Trophoblast cell (in vitro differentiated cells and primary cell): ENCODE measurements around the gene TEX52.

ENCODE experiments used
- DNase-seq, 2 donors: peaks; one replicate each; pipeline ENCODE4 v3.0.0-alpha.2; 2016
- H2AFZ ChIP-seq: 2 replicates; pipeline ENCODE4 v1.6.1; 2013; ENCODE audit warnings: low read length, moderate library complexity, mild to moderate bottlenecking; ENCODE audit not compliant: insufficient read depth, poor library complexity
- H2AK5ac ChIP-seq: 2 replicates; pipeline ENCODE4 v1.6.1; 2013; ENCODE audit warnings: mild to moderate bottlenecking, low read length
- H2BK120ac ChIP-seq: 2 replicates; pipeline ENCODE4 v1.6.1; 2013; ENCODE audit warnings: low read length, mild to moderate bottlenecking, moderate library complexity; ENCODE audit not compliant: insufficient read depth, poor library complexity
- H2BK12ac ChIP-seq: 2 replicates; pipeline ENCODE4 v1.6.1; 2013; ENCODE audit warnings: mild to moderate bottlenecking, low read length, moderate library complexity
- H2BK5ac ChIP-seq: 2 replicates; pipeline ENCODE4 v1.6.1; 2013; ENCODE audit warnings: low read length, low read depth, moderate library complexity, mild to moderate bottlenecking; ENCODE audit not compliant: poor library complexity
- H3K14ac ChIP-seq: 2 replicates; pipeline ENCODE4 v1.6.1; 2013; ENCODE audit warnings: mild to moderate bottlenecking, low read length
- H3K18ac ChIP-seq: 2 replicates; pipeline ENCODE4 v1.6.1; 2013; ENCODE audit warnings: mild to moderate bottlenecking, low read length
- H3K23ac ChIP-seq: 2 replicates; pipeline ENCODE4 v1.6.1; 2013; ENCODE audit warnings: low read length
- H3K27ac ChIP-seq: 2 replicates; pipeline ENCODE4 v1.5.1; 2013; ENCODE audit warnings: low read depth, mild to moderate bottlenecking, inconsistent platforms, low read length, moderate library complexity
- H3K27me3 ChIP-seq: 2 replicates; pipeline ENCODE4 v1.6.1; 2013; ENCODE audit warnings: inconsistent platforms, mild to moderate bottlenecking, low read length, moderate library complexity; ENCODE audit not compliant: insufficient read depth
- H3K36me3 ChIP-seq, 2 experiments: 1 replicate in 1 of 2; 2 replicates in 1 of 2; pipeline ENCODE4 v1.6.1; 2013; ENCODE audit warnings: low read length in 2 of 2, mild to moderate bottlenecking in 2 of 2, moderate library complexity in 1 of 2; ENCODE audit not compliant: insufficient read depth in 2 of 2, control insufficient read depth in 1 of 2
- H3K4ac ChIP-seq: 2 replicates; pipeline ENCODE4 v1.6.1; 2013; ENCODE audit warnings: low read depth, mild to moderate bottlenecking, low read length, moderate library complexity
- H3K4me1 ChIP-seq, 2 experiments: 1 replicate in 1 of 2; 2 replicates in 1 of 2; pipeline ENCODE4 v1.6.1; 2013; ENCODE audit warnings: low read length in 2 of 2, mild to moderate bottlenecking in 2 of 2, moderate library complexity in 1 of 2; ENCODE audit not compliant: insufficient read depth in 2 of 2, control insufficient read depth in 1 of 2
- H3K4me2 ChIP-seq: 2 replicates; pipeline ENCODE4 v1.6.1; 2013; ENCODE audit warnings: inconsistent platforms, mild to moderate bottlenecking, low read length, moderate library complexity
- H3K4me3 ChIP-seq: 2 replicates; pipeline ENCODE4 v1.5.1; 2013; ENCODE audit warnings: mild to moderate bottlenecking, low read depth, low read length, inconsistent platforms
- H3K79me1 ChIP-seq: one replicate; pipeline ENCODE4 v1.6.1; 2013; ENCODE audit warnings: low read length
- H3K79me2 ChIP-seq: 2 replicates; pipeline ENCODE4 v1.6.1; 2013; ENCODE audit warnings: low read length, mild to moderate bottlenecking; ENCODE audit not compliant: control insufficient read depth, insufficient read depth, poor library complexity
- H3K9ac ChIP-seq: 2 replicates; pipeline ENCODE4 v1.6.1; 2013; ENCODE audit warnings: mild to moderate bottlenecking, low read length
- H3K9me3 ChIP-seq: 2 replicates; pipeline ENCODE4 v1.6.1; 2013; ENCODE audit warnings: low read depth, mild to moderate bottlenecking, control low read depth, inconsistent platforms, low read length; ENCODE audit not compliant: insufficient read depth
- H4K12ac ChIP-seq: 2 replicates; pipeline ENCODE4 v1.6.1; 2013; ENCODE audit warnings: low read depth, mild to moderate bottlenecking, low read length, moderate library complexity
- H4K8ac ChIP-seq: 2 replicates; pipeline ENCODE4 v1.6.1; 2013; ENCODE audit warnings: low read depth, mild to moderate bottlenecking, low read length, moderate library complexity
- H4K91ac ChIP-seq: one replicate; pipeline ENCODE4 v1.6.1; 2013; ENCODE audit warnings: low read depth, mild to moderate bottlenecking, low read length, moderate library complexity
- WGBS: extraction: QIAGEN DNeasy Blood & Tissue Kit; methylation state at CpG from one replicate; pipeline ENCODE4 v1.1.7; 2013; ENCODE audit warnings: missing lambda C conversion rate; ENCODE audit not compliant: insufficient read length, insufficient coverage; ENCODE audit errors: extremely low coverage; 5-methylcytosine and 5-hydroxymethylcytosine counted together

Gene TEX52

DNA sequence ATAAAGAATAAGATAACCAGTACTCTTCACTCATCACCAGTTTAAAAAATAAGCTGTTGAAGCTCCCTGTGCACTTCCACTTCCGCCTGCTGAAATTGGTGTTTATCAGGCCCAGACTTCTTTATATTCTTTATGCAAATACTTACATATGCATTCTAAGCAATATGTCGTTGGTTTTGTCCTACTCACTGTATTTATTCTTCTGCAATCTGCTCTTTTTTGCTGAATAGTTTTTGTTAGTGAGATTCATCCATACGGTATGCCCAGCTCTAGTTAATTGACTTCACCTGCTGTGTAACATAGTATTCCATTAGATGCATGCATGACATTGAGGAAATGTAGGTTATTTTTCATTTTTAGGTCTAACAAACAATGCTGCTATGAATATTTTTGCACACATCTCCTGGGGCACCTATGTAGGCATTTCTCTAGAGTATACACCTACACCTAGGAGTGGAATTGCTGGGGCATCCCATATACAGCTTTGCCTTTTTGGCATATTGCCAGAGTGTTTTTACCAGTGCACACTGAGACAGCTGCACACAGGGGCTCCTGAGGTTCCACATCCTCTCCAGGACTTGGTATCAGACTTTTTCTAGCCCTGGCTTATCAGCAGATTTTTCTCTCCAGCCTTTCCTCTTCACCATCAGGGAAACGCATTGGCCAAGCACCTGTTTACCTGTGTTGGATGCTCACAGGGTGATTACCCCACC is 21.0 kb downstream of the TEX52 start:
- Histone ChIP-seq H2BK12ac (no peak overlapping the region), H4K8ac (no peak overlapping the region), H3K79me2 (no peaks in the 10 kb centered on the region), H3K18ac (no peak overlapping the region), H3K4me2 (no peak overlapping the region), H4K12ac (no peak overlapping the region), H3K9me3 (no peaks in the 10 kb centered on the region), H2AK5ac (no peak overlapping the region), H2BK5ac (no peak overlapping the region), H3K4me3 (no peak overlapping the region), H4K91ac (no peak overlapping the region), H3K36me3 (peaks cover 2% of the 10 kb centered on the region in 2 experiments), H3K9ac (no peak overlapping the region), H3K4ac (no peak overlapping the region), H3K79me1 (no peaks in the 10 kb centered on the region), H2BK120ac (no peak overlapping the region), H2AFZ (no peak overlapping the region), H3K27ac (no peak overlapping the region), H3K4me1 (no peaks in the 10 kb centered on the region), H3K27me3 (no peaks in the 10 kb centered on the region), H3K23ac (no peak overlapping the region), H3K14ac (no peak overlapping the region)
- DNase-seq = no peak
- no CpG with 5 or more reads among the region's 4 CpGs for WGBS

DNA sequence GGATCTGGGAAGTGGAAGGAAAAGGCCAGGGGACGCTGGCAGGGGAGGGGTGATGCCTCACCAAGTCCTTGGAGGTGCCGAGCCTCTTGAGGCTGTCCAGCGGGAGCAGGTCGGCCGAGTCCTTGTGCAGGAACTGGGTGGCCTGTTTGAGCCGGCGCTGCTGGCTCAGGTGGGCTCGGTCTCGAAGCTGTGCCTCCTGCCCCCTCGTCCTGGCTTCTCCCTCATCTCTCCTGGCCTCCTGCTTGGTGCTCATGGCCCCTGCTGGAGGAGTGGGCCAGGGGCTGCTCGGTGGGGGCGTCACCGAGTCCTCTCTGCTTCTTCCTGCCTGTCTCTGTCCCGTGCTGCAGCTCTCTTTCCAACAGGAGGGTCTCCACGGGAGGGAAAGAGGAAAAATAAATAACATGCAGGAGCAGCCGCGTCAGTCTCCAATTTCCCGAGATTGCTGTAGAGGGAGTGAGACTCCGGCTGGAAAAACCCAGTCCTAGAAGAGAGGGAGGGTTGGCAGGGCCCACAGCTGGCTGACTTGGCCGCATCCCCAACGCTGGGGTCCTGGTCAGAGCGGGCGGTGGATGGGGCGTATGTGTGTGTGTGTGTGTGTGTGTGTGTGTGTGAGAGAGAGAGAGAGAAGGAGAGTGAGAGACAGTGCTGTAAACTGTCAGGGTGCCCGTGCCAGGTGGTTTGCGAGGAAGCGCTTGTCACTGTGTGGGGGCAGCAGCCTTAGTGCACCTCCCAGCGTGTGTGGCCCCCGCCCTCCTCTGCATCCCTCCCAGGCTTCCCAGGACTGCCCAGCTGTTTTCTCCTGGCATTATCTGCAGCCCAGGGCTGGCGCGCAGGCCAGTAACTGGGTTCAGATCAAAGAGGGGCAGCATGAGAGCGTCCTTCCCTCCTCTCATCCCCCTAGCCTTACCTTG is 22.0 kb downstream of the TEX52 start, which contains the start of gene NRIP2:
Gene NRIP2, minus strand, starts transcription at position 455 of the 911 bp plus-strand sequence. Its CDS starts 52 bp downstream, at position 403.
- Histone ChIP-seq H2BK120ac (no peak within 1 kb of the TSS), H4K91ac (no peak within 1 kb of the TSS), H3K14ac (no peak within 1 kb of the TSS), H3K27ac (no peak within 1 kb of the TSS), H3K4me3 (no peak within 1 kb of the TSS), H4K8ac (no peak within 1 kb of the TSS), H3K4me2 (no peak within 1 kb of the TSS), H3K4me1 (no peaks in the 10 kb centered on the region), H3K9ac (no peak within 1 kb of the TSS), H3K9me3 (no peaks in the 10 kb centered on the region), H2BK5ac (no peak within 1 kb of the TSS), H3K79me1 (no peaks in the 10 kb centered on the region), H3K79me2 (no peaks in the 10 kb centered on the region), H4K12ac (no peak within 1 kb of the TSS), H2BK12ac (no peak within 1 kb of the TSS), H2AFZ (no peak within 1 kb of the TSS), H3K18ac (no peak within 1 kb of the TSS), H3K23ac (no peak within 1 kb of the TSS), H3K4ac (no peak within 1 kb of the TSS), H3K27me3 (no peaks in the 10 kb centered on the region), H2AK5ac (no peak within 1 kb of the TSS), H3K36me3 (peaks cover 2 to 6% of the 10 kb centered on the region in 2 experiments)
- WGBS = no CpG with 5 or more reads among the region's 32 CpGs
- no peak for DNase-seq

DNA sequence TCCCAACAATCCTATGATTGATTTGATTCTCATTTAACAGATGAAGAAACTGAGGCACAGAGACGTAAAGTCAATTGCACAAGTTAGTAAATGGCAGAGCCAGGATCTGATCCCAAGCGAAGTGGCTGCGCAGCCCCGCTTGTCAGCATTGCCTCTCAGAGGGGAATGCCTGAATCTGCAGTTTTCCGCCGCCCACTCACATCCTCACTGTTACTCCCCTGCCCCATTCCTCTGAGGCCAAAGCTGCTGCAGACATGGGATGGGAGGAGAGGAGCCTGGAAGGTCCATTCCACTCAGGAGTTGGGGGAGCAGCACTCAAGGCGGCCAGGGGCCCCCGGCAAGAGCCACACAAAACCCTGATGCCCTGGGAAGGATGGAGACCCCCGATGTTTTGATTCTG is 23.0 kb downstream of the TEX52 start:
- no peak overlapping the region for H2AK5ac ChIP-seq
- H3K27me3 ChIP-seq = no peaks in the 10 kb centered on the region
- WGBS = no CpG with 5 or more reads among the region's 9 CpGs
- no peak overlapping the region for H3K23ac ChIP-seq
- H3K14ac ChIP-seq = no peak overlapping the region
- no peak overlapping the region for H2BK120ac ChIP-seq
- H3K79me2 ChIP-seq = no peaks in the 10 kb centered on the region
- H3K18ac ChIP-seq = no peak overlapping the region
- no peak overlapping the region for H3K4me3 ChIP-seq
- DNase-seq = no peak
- H4K91ac ChIP-seq = no peak overlapping the region
- H4K12ac ChIP-seq = no peak overlapping the region
- no peaks in the 10 kb centered on the region for H3K79me1 ChIP-seq
- H2BK12ac ChIP-seq = no peak overlapping the region
- no peak overlapping the region for H3K4ac ChIP-seq
- H3K9me3 ChIP-seq = no peaks in the 10 kb centered on the region
- H3K36me3 ChIP-seq = peaks cover 2 to 6% of the 10 kb centered on the region in 2 experiments
- H2AFZ ChIP-seq = no peak overlapping the region
- H2BK5ac ChIP-seq = no peak overlapping the region
- no peak overlapping the region for H3K9ac ChIP-seq
- H4K8ac ChIP-seq = no peak overlapping the region
- no peaks in the 10 kb centered on the region for H3K4me1 ChIP-seq
- H3K4me2 ChIP-seq = no peak overlapping the region
- no peak overlapping the region for H3K27ac ChIP-seq

DNA sequence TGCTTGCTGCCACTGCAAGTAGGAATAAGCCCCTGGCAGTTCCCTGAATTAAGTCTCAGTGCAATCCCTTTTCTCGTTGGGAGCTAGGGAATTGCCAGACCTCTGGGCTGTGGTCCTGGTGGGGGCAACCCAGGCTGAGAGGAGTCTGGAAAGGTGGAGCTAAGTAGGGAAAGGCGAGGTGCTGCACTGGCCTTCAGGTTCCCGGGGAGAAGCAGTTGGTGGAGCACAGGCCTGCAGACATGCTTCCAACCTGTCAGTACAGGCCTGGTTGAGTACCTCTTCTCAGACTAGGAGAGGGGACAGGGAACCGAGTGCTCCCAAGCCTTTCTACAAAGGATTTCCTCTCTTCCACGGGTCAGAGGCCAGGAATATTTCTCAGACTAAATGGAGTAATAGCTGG is 23.5 kb downstream of the TEX52 start:
- Histone ChIP-seq H3K36me3 (peaks cover 3 to 7% of the 10 kb centered on the region in 2 experiments), H2BK5ac (no peak overlapping the region), H3K9ac (no peak overlapping the region), H2AFZ (no peak overlapping the region), H3K79me1 (no peaks in the 10 kb centered on the region), H3K14ac (no peak overlapping the region), H3K18ac (no peak overlapping the region), H4K91ac (no peak overlapping the region), H3K27me3 (no peaks in the 10 kb centered on the region), H2BK120ac (no peak overlapping the region), H3K4ac (no peak overlapping the region), H2BK12ac (no peak overlapping the region), H3K4me3 (no peak overlapping the region), H4K8ac (no peak overlapping the region), H3K27ac (no peak overlapping the region), H3K4me1 (no peaks in the 10 kb centered on the region), H4K12ac (no peak overlapping the region), H3K79me2 (no peaks in the 10 kb centered on the region), H2AK5ac (no peak overlapping the region), H3K23ac (no peak overlapping the region), H3K4me2 (no peak overlapping the region), H3K9me3 (no peaks in the 10 kb centered on the region)
- no CpG with 5 or more reads among the region's 5 CpGs for WGBS
- DNase-seq = no peak
